HK-2 (cell line): ENCODE measurements around the gene RNF14.

Experiments
- DNase-seq: peaks from one replicate; pipeline ENCODE4 v3.0.0-alpha.2; 2018; ENCODE audit not compliant: unreplicated experiment

The RNF14 gene

GRCh38 chr5:141976176-141976575, 7.3 kb downstream of the RNF14 start:
- no peak for DNase-seq

GRCh38 chr5:141978389-141978788, 9.5 kb downstream of the RNF14 start:
- no peak for DNase-seq

- no peak for DNase-seq
Observed at GRCh38 chr5:141982626-141983025, 13.7 kb downstream of the RNF14 start.

- DNase-seq: no peak
Observed at GRCh38 chr5:141986072-141986471, 17.2 kb downstream of the RNF14 start.

- no peak for DNase-seq
Observed at GRCh38 chr5:141989720-141990119, 20.8 kb downstream of the RNF14 start.

- peak; percentile 32 for DNase-seq
Observed at GRCh38 chr5:141992349-141992963, 23.6 kb downstream of the RNF14 start.

- no peak for DNase-seq
Observed at GRCh38 chr5:141994511-141995136, 25.7 kb downstream of the RNF14 start.

GRCh38 chr5:141995656-141996055, 26.8 kb downstream of the RNF14 start:
- no peak for DNase-seq

- no peak for DNase-seq
Observed at GRCh38 chr5:141997358-141997960, 28.6 kb downstream of the RNF14 start.

GRCh38 chr5:142000173-142000572, 31.3 kb downstream of the RNF14 start:
- DNase-seq: no peak

- DNase-seq: no peak
Observed at GRCh38 chr5:142000704-142001484, 32.0 kb downstream of the RNF14 start.

- DNase-seq: no peak
Observed at GRCh38 chr5:142003266-142003800, 34.4 kb downstream of the RNF14 start.

- DNase-seq: no peak
Observed at GRCh38 chr5:142006363-142007236, 37.7 kb downstream of the RNF14 start.

GRCh38 chr5:142007237-142007544, 38.3 kb downstream of the RNF14 start:
- no peak for DNase-seq

GRCh38 chr5:142008813-142009212, 39.9 kb downstream of the RNF14 start:
- no peak for DNase-seq

- DNase-seq: no peak
Observed at GRCh38 chr5:142009886-142010285, 41.0 kb downstream of the RNF14 start.

GRCh38 chr5:142011572-142012185, 42.8 kb downstream of the RNF14 start:
- no peak for DNase-seq

GRCh38 chr5:142012186-142012785, 43.4 kb downstream of the RNF14 start:
- DNase-seq: no peak

GRCh38 chr5:142012792-142013388, 44.0 kb downstream of the RNF14 start, which contains the start of gene GNPDA1:
TSS of gene GNPDA1 (minus strand) at chr5:142013027. CDS start at chr5:142012035, 992 bp downstream.
- DNase-seq: peak; percentile 79
